GM18951 (cell line): ENCODE results near the gene BCAS4.
A peak's percentile ranks its signal among the peaks of the same experiment; 100 is the strongest.
"Not testable (repeated sequence)": the region's sequence is repeated elsewhere in the genome, so short reads cannot be mapped to it uniquely, and the experiment has no call there.

Experiments used
- POLR2A ChIP-seq: IDR thresholded peaks from 4 replicates; pipeline ENCODE4 v1.6.1; 2011; ENCODE audit warnings: mild to moderate bottlenecking; ENCODE audit not compliant: insufficient read length, insufficient read depth; ENCODE audit errors: extremely low read depth
- in situ Hi-C: fragments of 300-500 bp; cut with MboI; formaldehyde crosslinking; loops from one replicate; pipeline ENCODE4 v1.12.0; 2022; ENCODE audit warnings: low sequenced_read_pairs, mixed read lengths, inconsistent platforms; ENCODE audit not compliant: unreplicated experiment

The BCAS4 gene

GRCh38 chr20:50877232-50877743 is 82.4 kb downstream of the BCAS4 start:
- in situ Hi-C loops: no loop called here
- TF ChIP-seq POLR2A: no peak

GRCh38 chr20:50879649-50880550 is 85.0 kb downstream of the BCAS4 start:
- in situ Hi-C loops: no loop called here

GRCh38 chr20:50881759-50882424 is 87.0 kb downstream of the BCAS4 start:
- in situ Hi-C loops: not testable (repeated sequence)

More at GRCh38 chr20:50879649-50880550, 85.0 kb downstream of the BCAS4 start:
- no peak for TF ChIP-seq POLR2A

- in situ Hi-C loops: no loop called here
- no peak for TF ChIP-seq POLR2A
Observed at GRCh38 chr20:50883856-50884255, 89.0 kb downstream of the BCAS4 start.

GRCh38 chr20:50885068-50885467 is 90.2 kb downstream of the BCAS4 start:
- no peak for TF ChIP-seq POLR2A

GRCh38 chr20:50885781-50886180 is 90.9 kb downstream of the BCAS4 start:
- in situ Hi-C loops: no loop called here

More at GRCh38 chr20:50885068-50885467, 90.2 kb downstream of the BCAS4 start:
- in situ Hi-C loops: no loop called here

GRCh38 chr20:50886184-50886790 is 91.4 kb downstream of the BCAS4 start:
- TF ChIP-seq POLR2A: no peak
- in situ Hi-C loops: no loop called here

More at GRCh38 chr20:50885781-50886180, 90.9 kb downstream of the BCAS4 start:
- no peak for TF ChIP-seq POLR2A

- no peak for TF ChIP-seq POLR2A
- in situ Hi-C loops: no loop called here
Observed at GRCh38 chr20:50887576-50887975, 92.7 kb downstream of the BCAS4 start.

- in situ Hi-C loops: no loop called here
- peak; percentile 29 for TF ChIP-seq POLR2A
Observed at GRCh38 chr20:50891138-50891537, 96.3 kb downstream of the BCAS4 start.

GRCh38 chr20:50892394-50892793 is 97.5 kb downstream of the BCAS4 start:
- TF ChIP-seq POLR2A: no peak
- in situ Hi-C loops: no loop called here

GRCh38 chr20:50893620-50894019 is 98.8 kb downstream of the BCAS4 start:
- in situ Hi-C loops: no loop called here
- no peak for TF ChIP-seq POLR2A

GRCh38 chr20:50895111-50895830 is 100.4 kb downstream of the BCAS4 start:
- in situ Hi-C loops: no loop called here
- no peak for TF ChIP-seq POLR2A

- in situ Hi-C loops: no loop called here
- TF ChIP-seq POLR2A: no peak
Observed at GRCh38 chr20:50898475-50898874, 103.6 kb downstream of the BCAS4 start.
